ENCODE data around the gene RPL28. TPM values are rescaled to one million over a fixed set of nuclear protein-coding genes. Genes with fewer than 3 reads are reported as not detected.

The RPL28 gene
- total RNA-seq, 1 donor from 2014 or later, result 1,017 TPM

DNA sequence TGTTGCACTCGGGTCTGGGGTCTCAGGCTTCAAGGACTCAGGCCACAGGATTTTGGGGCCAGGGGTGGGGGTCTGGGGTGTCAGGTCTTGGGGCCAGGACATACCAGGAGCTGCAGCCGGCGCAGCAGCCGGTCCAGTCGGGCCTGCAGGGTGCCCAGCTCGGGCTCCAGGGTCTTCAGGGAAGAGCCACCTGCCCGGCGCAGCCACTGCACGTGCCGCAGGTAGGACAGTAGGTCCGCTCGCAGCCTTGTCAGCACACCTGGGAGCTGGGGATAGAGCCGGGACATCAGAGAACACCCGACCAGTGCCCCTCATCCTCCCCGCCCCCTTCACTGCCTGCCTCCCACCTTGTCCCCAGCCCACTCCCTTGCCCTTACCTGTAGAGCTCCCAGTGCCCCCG lies 17.6 kb upstream of the RPL28 start:
- Histone ChIP-seq H4K20me1 (ENCODE audit: low read depth) (no peaks in the 10 kb centered on the region), H3K4me3 (no peak overlapping the region), H3K79me2 (ENCODE audit: low read depth) (no peaks in the 10 kb centered on the region), H3K4me2 (no peak overlapping the region), H2AFZ (replicated peaks) (no peak overlapping the region), H3K27ac (no peak overlapping the region), H3F3A (ENCODE audit: low read depth) (peaks cover 11% of the 10 kb centered on the region), H3K9ac (no peak overlapping the region), H3K27me3 (peaks cover 61% of the 10 kb centered on the region), H3K4me1 (peaks cover 2% of the 10 kb centered on the region), H3K9me3 (ENCODE audit: low read depth) (no peaks in the 10 kb centered on the region), H3K36me3 (no peaks in the 10 kb centered on the region)
- H3K27ac Mint-ChIP-seq, result no peak overlapping the region
- TF ChIP-seq, protein P1, sequence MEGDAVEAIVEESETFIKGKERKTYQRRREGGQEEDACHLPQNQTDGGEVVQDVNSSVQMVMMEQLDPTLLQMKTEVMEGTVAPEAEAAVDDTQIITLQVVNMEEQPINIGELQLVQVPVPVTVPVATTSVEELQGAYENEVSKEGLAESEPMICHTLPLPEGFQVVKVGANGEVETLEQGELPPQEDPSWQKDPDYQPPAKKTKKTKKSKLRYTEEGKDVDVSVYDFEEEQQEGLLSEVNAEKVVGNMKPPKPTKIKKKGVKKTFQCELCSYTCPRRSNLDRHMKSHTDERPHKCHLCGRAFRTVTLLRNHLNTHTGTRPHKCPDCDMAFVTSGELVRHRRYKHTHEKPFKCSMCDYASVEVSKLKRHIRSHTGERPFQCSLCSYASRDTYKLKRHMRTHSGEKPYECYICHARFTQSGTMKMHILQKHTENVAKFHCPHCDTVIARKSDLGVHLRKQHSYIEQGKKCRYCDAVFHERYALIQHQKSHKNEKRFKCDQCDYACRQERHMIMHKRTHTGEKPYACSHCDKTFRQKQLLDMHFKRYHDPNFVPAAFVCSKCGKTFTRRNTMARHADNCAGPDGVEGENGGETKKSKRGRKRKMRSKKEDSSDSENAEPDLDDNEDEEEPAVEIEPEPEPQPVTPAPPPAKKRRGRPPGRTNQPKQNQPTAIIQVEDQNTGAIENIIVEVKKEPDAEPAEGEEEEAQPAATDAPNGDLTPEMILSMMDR (IDR thresholded peaks at IDR 0.05), result no peak
- TF ChIP-seq EZH2 (IDR thresholded peaks at IDR 0.05) (no peak), EZH2phosphoT487 (IDR thresholded peaks at IDR 0.05) (no peak)
- no peak for DNase-seq (ENCODE audit: low spot score)
- H3K36me3 Mint-ChIP-seq, result no peaks in the 10 kb centered on the region
- H3K4me3 Mint-ChIP-seq, result no peak overlapping the region
- H3K9me3 Mint-ChIP-seq, result peaks cover 2% of the 10 kb centered on the region
- H3K4me1 Mint-ChIP-seq, result peaks cover 15% of the 10 kb centered on the region
- H3K27me3 Mint-ChIP-seq (ENCODE audit: insufficient read depth, low read depth), result peaks cover 40% of the 10 kb centered on the region

DNA sequence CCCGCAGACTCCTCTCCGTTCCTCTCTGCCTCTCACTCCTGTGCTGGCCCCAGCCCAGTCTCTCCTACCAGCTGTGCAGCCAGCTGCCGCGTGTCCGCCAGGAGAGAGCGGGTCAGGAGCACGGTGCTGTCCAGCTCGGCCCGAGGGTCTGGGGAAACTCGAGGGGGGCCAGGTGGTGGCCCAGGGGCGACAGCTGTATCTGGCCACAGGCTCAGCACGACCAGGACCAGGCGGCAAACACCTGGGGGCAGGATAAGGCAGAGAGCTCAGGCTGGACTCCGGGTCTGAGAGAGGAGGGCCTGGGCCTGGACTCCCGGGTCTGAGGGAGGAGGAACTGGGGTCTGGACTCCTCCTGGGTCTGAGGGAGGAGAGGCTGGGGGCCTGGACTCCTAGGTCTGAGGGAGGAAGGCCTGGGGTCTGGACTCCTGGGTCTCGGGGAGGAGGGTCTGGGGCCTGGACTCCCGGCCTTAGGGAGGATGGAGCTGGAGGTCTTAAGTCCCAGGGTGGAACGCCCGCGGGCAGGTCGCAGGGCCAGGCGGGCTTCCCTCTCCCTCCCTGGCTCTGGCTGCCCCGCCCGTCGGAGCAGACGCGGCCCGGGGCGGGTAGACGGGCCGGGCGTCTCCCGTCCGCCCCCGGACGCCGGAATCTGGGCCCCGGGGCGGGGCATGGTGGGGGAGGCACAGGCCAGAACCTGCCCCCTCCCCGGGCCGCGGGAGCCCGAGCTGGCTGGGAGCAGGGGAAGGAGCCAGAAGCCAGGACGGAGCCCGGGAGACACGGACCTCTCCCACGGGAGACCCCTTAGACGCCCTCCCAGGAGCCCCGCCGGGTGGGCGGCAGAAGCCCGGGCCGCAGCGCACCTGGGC lies 16.8 kb upstream of the RPL28 start:
- Histone ChIP-seq H3K4me2 (peak overlapping the region; percentile 95), H3K27ac (no peak overlapping the region), H3F3A (ENCODE audit: low read depth) (peaks cover 15% of the 10 kb centered on the region), H3K9me3 (ENCODE audit: low read depth) (no peaks in the 10 kb centered on the region), H3K9ac (no peak overlapping the region), H3K4me1 (peaks cover 5% of the 10 kb centered on the region), H4K20me1 (ENCODE audit: low read depth) (no peaks in the 10 kb centered on the region), H3K79me2 (ENCODE audit: low read depth) (no peaks in the 10 kb centered on the region), H2AFZ (replicated peaks) (no peak overlapping the region), H3K4me3 (peak overlapping the region; percentile 41), H3K36me3 (no peaks in the 10 kb centered on the region), H3K27me3 (peaks cover 69% of the 10 kb centered on the region)
- peak overlapping the region; percentile 60 for H3K4me3 Mint-ChIP-seq
- no peak overlapping the region for H3K27ac Mint-ChIP-seq
- peaks cover 39% of the 10 kb centered on the region for H3K27me3 Mint-ChIP-seq (ENCODE audit: insufficient read depth, low read depth)
- peaks cover 2% of the 10 kb centered on the region for H3K9me3 Mint-ChIP-seq
- DNase-seq (ENCODE audit: low spot score), result peak; percentile 63
- H3K4me1 Mint-ChIP-seq, result peaks cover 18% of the 10 kb centered on the region
- no peak for TF ChIP-seq EZH2 (IDR thresholded peaks at IDR 0.05)
- TF ChIP-seq, protein P1 (IDR thresholded peaks at IDR 0.05), result no peak
- TF ChIP-seq EZH2phosphoT487 (IDR thresholded peaks at IDR 0.05), result no peak
- H3K36me3 Mint-ChIP-seq, result no peaks in the 10 kb centered on the region

DNA sequence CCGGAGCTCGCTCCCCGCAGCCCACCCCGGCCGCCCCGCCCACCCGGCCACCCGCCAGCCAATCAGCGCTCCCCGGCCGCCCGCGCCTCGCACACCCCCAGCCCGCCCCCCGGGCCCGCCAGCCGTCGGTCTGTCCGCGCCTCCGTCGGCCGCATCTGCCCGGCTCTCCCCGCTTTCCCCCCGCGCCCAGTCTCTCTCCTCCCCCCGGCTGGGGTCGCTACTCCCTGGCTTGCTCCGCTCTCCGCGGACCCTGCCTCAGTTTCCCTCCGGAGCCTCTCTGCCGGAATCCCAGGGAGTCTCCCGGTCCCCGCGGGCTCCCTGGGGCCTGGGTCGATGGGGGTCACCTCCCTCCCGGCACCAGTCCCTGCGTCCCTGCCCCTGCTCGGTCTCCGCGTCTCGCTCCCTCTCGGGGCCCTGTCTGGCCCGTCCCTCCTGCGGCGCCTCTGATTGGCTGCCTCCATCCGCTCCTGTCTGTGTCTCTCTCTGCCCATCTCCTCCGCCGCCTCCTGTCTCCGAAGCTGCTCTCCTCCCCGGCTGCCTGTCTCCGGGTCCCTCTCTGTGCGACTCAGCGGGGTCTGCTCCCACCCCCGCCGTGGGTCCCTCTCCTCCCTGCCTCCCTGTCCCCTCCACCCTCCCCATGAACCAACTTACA lies 16.0 kb upstream of the RPL28 start:
- Mint-ChIP-seq H3K36me3 (no peaks in the 10 kb centered on the region), H3K9me3 (peaks cover 2% of the 10 kb centered on the region), H3K4me1 (peaks cover 18% of the 10 kb centered on the region), H3K4me3 (peak overlapping the region; percentile 85), H3K27me3 (ENCODE audit: insufficient read depth, low read depth) (peaks cover 38% of the 10 kb centered on the region), H3K27ac (no peak overlapping the region)
- peaks cover 16% of the 10 kb centered on the region for H3F3A ChIP-seq (ENCODE audit: low read depth)
- peak; percentile 87 for DNase-seq (ENCODE audit: low spot score)
- H3K4me1 ChIP-seq, result peaks cover 14% of the 10 kb centered on the region
- H3K4me2 ChIP-seq, result peak overlapping the region; percentile 95
- H3K9ac ChIP-seq, result no peak overlapping the region
- peak overlapping the region; percentile 55 for H3K4me3 ChIP-seq
- H4K20me1 ChIP-seq (ENCODE audit: low read depth), result no peaks in the 10 kb centered on the region
- H3K27me3 ChIP-seq, result peaks cover 78% of the 10 kb centered on the region
- H3K27ac ChIP-seq, result no peak overlapping the region
- H3K9me3 ChIP-seq (ENCODE audit: low read depth), result no peaks in the 10 kb centered on the region
- no peaks in the 10 kb centered on the region for H3K79me2 ChIP-seq (ENCODE audit: low read depth)
- no peaks in the 10 kb centered on the region for H3K36me3 ChIP-seq
- H2AFZ ChIP-seq (replicated peaks), result peak overlapping the region; percentile 89
- TF ChIP-seq EZH2phosphoT487 (IDR thresholded peaks at IDR 0.05) (no peak), EZH2 (IDR thresholded peaks at IDR 0.05) (no peak)
- TF ChIP-seq, protein P1 (IDR thresholded peaks at IDR 0.05), result no peak
